CD4-positive, alpha-beta T cell treated with Interleukin-17A for 4 hours (primary cell): ENCODE measurements around the gene DEPDC7.
"Not testable (repeated sequence)": the region's sequence is repeated elsewhere in the genome, so short reads cannot be mapped to it uniquely, and the experiment has no call there.

Experiments used
- DNase-seq: peaks from one replicate; pipeline ENCODE4 v3.0.0-alpha.2; 2020; ENCODE audit warnings: mixed read lengths

Gene DEPDC7

GRCh38 chr11:33027233-33027632 is 11.6 kb downstream of the DEPDC7 start:
- DNase-seq = no peak

- no peak for DNase-seq
Observed at GRCh38 chr11:33027846-33028536, 12.3 kb downstream of the DEPDC7 start.

- DNase-seq = no peak
Observed at GRCh38 chr11:33028537-33028914, 12.8 kb downstream of the DEPDC7 start.

DNA sequence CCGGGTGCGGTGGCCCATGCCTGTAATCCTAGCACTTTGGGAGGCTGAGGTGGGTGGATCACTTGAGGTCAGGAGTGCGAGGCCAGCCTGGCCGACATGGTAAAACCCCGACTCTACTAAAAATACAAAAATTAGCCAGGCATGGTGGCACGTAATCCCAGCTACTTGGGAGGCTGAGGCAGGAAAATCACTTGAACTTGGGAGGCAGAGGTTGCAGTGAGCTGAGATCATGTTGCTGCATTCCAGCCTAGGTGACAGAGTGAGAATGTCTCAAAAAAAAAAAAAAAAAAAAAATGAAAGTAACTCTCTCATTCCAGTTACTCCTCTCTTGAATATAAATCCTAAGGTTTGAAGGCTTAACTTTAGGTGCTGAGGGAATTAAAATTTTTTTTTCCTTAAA is 13.5 kb downstream of the DEPDC7 start:
- DNase-seq = not testable (repeated sequence)

DNA sequence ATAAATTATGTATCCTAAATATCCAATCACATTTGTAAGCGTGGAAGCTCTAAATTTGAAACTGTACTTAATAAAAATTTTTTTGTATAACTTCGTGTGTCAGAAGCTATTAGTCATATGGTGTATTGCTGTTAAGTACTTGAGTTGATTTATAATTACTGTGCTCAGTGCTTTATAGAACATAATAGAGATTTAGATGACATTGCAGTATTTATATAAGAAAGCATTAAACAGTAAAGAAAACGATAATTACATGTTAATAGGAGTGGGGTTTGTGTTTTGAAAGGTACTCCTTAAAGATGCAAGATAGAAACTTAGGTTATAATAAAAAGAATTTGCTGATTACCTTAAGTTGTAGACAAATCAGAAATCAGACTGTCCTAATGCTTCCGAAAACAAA is 17.8 kb downstream of the DEPDC7 start:
- DNase-seq = no peak

- DNase-seq = no peak
Observed at GRCh38 chr11:33035011-33035410, 19.3 kb downstream of the DEPDC7 start.

- peak; percentile 86 for DNase-seq
Observed at GRCh38 chr11:33039274-33040032, 23.8 kb downstream of the DEPDC7 start, which contains the start of gene TCP11L1. Gene TCP11L1, plus strand, starts transcription at chr11:33039572. Its CDS starts 4,202 bp downstream, at chr11:33043774.

GRCh38 chr11:33040033-33040861 is 24.6 kb downstream of the DEPDC7 start:
- DNase-seq = peak; percentile 24

GRCh38 chr11:33040862-33041453 is 25.3 kb downstream of the DEPDC7 start:
- no peak for DNase-seq

DNA sequence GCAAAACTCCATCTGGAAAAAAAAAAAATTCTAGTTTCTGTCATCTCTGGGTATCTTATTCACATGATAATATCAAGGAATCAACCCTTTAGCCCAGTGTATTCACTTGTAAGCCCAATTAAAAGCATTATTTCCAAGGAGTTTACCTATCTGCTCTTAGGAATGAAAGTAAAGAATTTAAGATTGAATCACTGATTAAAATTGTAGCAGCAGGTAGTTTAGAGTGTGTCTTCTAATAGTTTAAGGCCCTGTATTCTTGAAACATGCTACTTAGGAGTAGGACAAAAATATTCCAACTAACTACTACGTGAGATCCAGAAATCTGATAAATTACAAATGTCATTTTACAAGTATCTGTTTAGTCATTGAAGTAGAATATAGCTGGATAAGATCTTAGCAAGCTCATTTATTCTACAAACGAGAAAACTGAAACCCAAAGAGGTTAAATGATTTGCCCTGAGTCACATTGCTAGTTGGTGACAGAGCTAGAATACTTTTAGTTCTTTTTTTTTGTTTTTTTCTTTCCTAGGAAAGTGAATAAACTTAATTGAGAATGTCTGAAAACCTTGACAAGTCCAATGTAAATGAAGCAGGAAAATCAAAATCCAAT is 27.6 kb downstream of the DEPDC7 start:
- DNase-seq = no peak

DNA sequence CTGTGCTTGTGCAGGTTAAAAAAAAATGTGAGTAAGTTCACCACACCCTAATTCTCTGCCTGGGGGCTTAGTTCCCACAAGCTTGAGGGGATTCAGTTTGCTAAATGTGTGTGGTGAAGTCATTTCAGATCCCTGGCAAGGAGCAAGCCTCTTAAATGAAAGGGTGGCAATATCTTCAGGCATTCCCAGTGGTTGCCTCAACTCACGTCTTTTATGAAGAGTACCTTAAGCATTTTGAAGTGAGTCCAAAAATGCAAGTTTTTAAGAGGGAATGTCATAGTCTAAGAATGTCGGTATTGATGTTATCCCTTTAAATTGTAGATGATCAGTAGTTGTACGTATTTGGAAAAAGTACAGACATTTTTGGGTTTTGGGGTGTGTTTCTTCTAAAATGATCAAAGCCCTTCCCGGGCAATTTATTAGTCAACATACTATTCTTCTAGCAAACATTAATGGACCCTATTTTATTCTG is 28.6 kb downstream of the DEPDC7 start:
- DNase-seq = no peak

DNA sequence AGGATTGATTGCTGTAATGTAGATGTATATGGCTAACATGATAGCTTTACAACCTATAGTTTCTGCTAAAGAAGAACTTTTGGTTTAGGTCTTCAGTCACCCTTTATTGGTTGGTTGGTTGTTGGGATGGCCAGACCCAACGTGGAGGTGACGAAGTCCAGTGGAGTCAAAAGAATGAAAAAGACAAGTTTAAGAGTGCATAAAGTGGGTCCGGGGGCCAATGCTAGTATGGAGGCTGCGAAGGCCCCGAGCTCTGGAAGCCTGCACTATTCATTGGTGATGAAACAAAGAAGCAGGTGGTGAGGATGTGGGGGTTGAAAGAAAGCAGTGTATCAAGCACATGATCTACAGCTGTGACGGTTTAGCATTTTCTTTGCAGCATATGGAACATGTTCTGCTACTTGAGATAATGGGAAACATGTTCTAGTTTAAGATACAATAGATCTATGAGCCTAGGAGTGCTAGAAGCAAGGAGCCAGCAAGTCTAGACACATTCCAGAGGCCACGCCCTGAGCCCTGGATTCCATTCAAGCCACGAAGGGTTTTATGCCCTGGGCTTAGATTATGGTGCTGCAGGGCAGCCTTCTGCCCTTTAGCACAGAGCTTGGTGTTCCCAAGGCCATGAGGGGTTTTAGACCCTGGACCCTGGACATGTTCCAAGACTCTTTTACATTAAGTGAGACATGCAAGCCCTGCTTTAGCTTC is 30.0 kb downstream of the DEPDC7 start:
- DNase-seq = no peak

- not testable (repeated sequence) for DNase-seq
Observed at GRCh38 chr11:33048701-33049100, 33.0 kb downstream of the DEPDC7 start.

DNA sequence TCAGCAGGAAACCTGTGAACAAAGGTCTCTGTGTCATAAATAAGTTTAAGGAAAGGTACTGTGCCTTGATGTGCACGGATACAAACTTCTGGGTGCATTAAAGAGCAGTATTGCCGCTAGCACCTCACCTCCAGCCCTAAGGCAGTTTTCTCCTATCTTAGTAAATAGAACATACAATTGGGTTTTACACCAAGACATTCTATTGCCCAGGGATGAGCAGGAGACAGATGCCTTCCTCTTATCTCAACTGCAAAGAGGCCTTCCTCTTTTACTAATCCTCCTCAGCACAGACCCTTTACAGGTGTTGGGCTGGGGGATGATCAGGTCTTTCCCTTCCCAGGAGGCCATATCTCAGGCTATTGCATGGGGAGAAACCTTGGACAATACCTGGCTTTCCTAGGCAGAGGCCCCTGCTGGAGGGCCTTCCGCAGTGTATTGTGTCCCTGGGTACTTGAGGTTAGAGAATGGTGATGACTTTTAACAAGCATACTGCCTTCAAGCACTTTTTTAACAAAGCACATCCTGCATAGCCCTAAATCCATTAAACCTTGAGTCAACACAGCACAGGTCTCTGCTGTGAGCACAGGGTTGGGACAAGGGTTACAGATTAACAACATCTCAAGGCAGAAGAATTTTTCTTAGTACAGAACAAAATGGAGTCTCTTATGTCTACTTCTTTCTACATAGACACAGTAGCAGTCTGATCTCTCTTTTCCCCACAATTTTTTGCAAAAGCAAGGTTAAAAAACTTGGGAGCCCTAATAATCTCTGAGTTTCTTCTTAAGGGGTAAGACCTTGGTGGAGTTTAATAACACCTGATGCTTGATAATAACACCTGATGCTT is 34.1 kb downstream of the DEPDC7 start:
- DNase-seq = not testable (repeated sequence)

GRCh38 chr11:33052231-33052630 is 36.6 kb downstream of the DEPDC7 start:
- no peak for DNase-seq

DNA sequence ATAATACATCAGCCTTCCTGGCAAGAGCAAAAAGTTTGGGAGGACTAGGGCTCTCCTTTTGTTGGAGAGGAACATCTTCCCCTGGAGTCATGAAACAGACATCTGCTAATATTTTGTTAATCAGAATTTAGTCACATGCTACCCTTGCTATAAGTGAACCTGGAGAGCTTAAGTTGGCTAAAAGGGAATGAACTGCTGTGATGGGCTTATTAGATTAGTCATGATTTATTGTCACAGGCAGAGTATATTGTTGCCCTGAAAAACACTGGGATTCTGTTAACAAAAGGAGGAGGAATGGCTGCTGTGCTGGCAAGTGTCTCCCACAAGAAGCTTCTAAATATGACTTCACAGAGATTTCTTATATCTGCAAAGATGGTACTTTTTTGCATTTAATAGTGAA is 39.7 kb downstream of the DEPDC7 start:
- no peak for DNase-seq

DNA sequence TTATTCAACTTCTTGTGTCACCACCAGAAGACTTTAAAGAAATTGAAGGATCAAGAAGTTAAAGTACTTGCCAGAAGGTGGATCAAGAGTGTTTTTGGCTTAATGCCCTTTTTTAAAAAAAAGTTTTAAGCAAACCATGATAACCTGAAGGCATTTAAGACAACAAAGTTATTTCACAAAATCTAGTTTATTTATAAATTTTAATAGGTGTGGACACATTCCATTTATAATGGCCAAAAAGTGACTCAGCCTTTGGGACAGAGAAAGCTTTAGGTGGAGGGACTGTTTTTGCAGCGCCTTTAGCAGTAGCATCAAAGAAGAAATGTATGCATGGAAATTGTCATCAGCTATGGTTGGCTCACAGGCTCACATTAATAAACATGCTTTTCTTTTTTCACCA is 41.6 kb downstream of the DEPDC7 start:
- DNase-seq = no peak

- no peak for DNase-seq
Observed at GRCh38 chr11:33059331-33060007, 43.8 kb downstream of the DEPDC7 start.

DNA sequence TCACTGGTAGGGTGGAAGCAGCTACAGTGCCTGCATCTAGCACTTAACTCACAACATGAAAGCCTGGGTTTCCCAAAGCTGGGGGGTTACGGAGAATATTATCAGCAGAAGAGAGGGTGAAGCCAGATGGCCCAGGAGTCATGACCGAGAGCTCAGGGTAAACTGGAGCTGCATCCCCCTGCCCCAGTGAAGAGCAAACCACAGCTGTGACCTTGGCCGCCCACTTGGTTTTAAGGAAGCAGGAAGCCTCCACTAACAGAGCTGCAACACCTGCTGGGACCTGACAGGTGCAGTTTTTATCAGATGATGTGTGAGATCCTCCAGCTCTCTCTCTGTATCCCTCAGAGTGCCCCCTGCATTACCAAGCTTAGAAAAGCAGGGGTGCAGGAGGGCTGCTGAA is 44.6 kb downstream of the DEPDC7 start:
- DNase-seq = no peak

- no peak for DNase-seq
Observed at GRCh38 chr11:33062137-33062536, 46.5 kb downstream of the DEPDC7 start.
